ENCODE measurements around the gene MRPS18C.

DNA sequence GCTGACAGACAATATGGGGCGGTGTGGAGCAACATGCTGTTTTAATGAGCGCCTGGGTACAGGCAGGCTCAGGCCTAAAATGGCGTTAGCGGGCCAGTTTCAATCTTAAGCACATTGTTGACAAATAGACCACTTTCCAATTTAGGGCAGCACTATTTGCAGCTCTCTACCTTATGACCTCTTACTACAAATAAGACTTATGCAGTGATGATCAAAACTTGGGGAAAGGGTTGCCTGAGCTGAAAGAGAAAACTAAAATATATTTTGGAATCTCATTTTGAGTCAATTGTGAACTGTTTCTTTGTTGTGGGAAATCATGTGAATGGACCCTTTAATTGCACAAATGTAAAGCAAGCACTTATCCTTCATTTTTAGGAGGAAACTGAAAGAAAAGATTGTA, 54.6 kb downstream of the MRPS18C start:
- TF ChIP-seq GATA2 (IDR thresholded peaks at IDR 0.05; ENCODE audit: low read depth, low read length) (no peak), GATA3 (IDR thresholded peaks at IDR 0.05; ENCODE audit: low read depth, low read length) (no peak)
